Kidney (tissue), 14 donors: Measurements from ENCODE around the gene PIP4K2C. TPM values are rescaled to one million over a fixed set of nuclear protein-coding genes. Genes with fewer than 3 reads are reported as not detected.

Experiments
- DNase-seq, 5 donors: peaks; one replicate each; pipeline ENCODE4 v3.0.0-alpha.2; 2013 to 2020
- FAIRE-seq: peaks from 2 replicates; lab custom pipeline; 2012; peaks lifted over from hg19 to GRCh38; lab: Jason Lieb, UNC
- H3K27ac ChIP-seq, 2 donors: one replicate each; pipeline ENCODE4 v1.7.0; 2013; ENCODE audit warnings: low read depth in 2 of 2, low read length in 2 of 2, inconsistent platforms in 1 of 2
- H3K27me3 ChIP-seq: one replicate; pipeline ENCODE4 v1.7.1; 2013; ENCODE audit warnings: low read length, inconsistent platforms; ENCODE audit not compliant: control insufficient read depth, insufficient read depth
- H3K36me3 ChIP-seq, 3 donors: one replicate each; pipeline versions ENCODE4 v1.7.0 to v1.7.1; 2013; ENCODE audit warnings: low read length in 3 of 3, control low read depth in 1 of 3, inconsistent platforms in 1 of 3; ENCODE audit not compliant: insufficient read depth in 3 of 3, control insufficient read depth in 2 of 3
- H3K4me1 ChIP-seq, 3 donors: one replicate each; pipeline versions ENCODE4 v1.7.0 to v1.7.1; 2013; ENCODE audit warnings: low read length in 3 of 3, inconsistent platforms in 1 of 3, low read depth in 1 of 3; ENCODE audit not compliant: control insufficient read depth in 2 of 3, insufficient read depth in 2 of 3
- H3K4me3 ChIP-seq, 3 donors: one replicate each; pipeline versions ENCODE4 v1.7.0 to v1.8.1; 2013; ENCODE audit warnings: low read length in 3 of 3, control low read depth in 1 of 3, inconsistent platforms in 1 of 3
- H3K9ac ChIP-seq, 3 donors: one replicate each; pipeline versions ENCODE4 v1.7.0 to v1.7.1; 2013; ENCODE audit warnings: low read length in 3 of 3, control low read depth in 1 of 3, inconsistent platforms in 1 of 3
- H3K9me3 ChIP-seq, 3 donors: one replicate each; pipeline versions ENCODE4 v1.7.0 to v1.7.1; 2013; ENCODE audit warnings: low read length in 3 of 3, control low read depth in 1 of 3, inconsistent platforms in 1 of 3; ENCODE audit not compliant: control insufficient read depth in 2 of 3, insufficient read depth in 1 of 3
- CTCF ChIP-seq: IDR thresholded peaks from 3 replicates; pipeline ENCODE4 v1.5.1; 2012; ENCODE audit warnings: mild to moderate bottlenecking, moderate library complexity, borderline replicate concordance; ENCODE audit not compliant: insufficient read depth; ENCODE audit errors: extremely low read depth
- intact Hi-C: fragments of 100-400 bp; cut with DNase I; formaldehyde crosslinking; loops from one replicate; pipeline ENCODE4 v1.11.1; 2022
- polyA plus RNA-seq: library from polyadenylated mRNA; stranded (reverse); fragments of 350-450 nt; fragmentation: Illumina TruSeq; extraction: RNeasy Lipid Tissue Mini Kit (QIAGEN cat#74804); gene quantifications from one replicate; pipeline ENCODE4 v1.2.3, GENCODE V29; 2014; ENCODE audit warnings: low read depth, low replicate concordance; ENCODE audit not compliant: insufficient read depth
- total RNA-seq: library from RNA; stranded (reverse); fragmentation: NEBNext Ultra II Directional; extraction: Animal tissue kit (Norgen Biotek cat#: 25700); gene quantifications from one replicate; pipeline ENCODE4 v1.2.1, GENCODE V29; 2021
- donor health status: control.
- donor health status: control.
- donor health status: control.
- donor health status: control.
- donor health status: control.
- donor health status: DM: yes; HTN: yes; CAD: no.
- donor health status: Normal renal cell carcinoma (clear cell type).

PIP4K2C gene
- total and polyA plus RNA-seq, 2 donors from 2014 or later, result 43.2 to 52.4 TPM

GRCh38 chr12:57545809-57546437 is 45.1 kb upstream of the PIP4K2C start:
- FAIRE-seq (no peak), DNase-seq (peak in 1 of 5 donors; percentile 17)
- Histone ChIP-seq H3K27me3 (peaks cover 14% of the 10 kb centered on the region), H3K4me3 (peak overlapping the region; percentile 77 to 97 (median 92)), H3K36me3 (peaks cover 0 to 2% (median 0%) of the 10 kb centered on the region in 3 donors), H3K9ac (peak overlapping the region; percentile 59 to 96 (median 92)), H3K4me1 (peaks cover 0 to 14% (median 14%) of the 10 kb centered on the region in 3 donors), H3K9me3 (no peaks in the 10 kb centered on the region), H3K27ac (peak overlapping the region; percentile 30 to 90)
- intact Hi-C loops, result no loop called here
- TF ChIP-seq CTCF, result no peak

GRCh38 chr12:57546438-57547287 is 44.3 kb upstream of the PIP4K2C start, which contains the start of gene DCTN2:
Gene DCTN2, minus strand, starts transcription at chr12:57547192. Its CDS starts 129 bp downstream, at chr12:57547063.
- FAIRE-seq (no peak), DNase-seq (peak; percentile 97 to 99 (median 98))
- H3K36me3 ChIP-seq, result peaks cover 0 to 1% (median 0%) of the 10 kb centered on the region in 3 donors
- no peak for TF ChIP-seq CTCF
- peak within 1 kb of the TSS; percentile 67 to 90 for H3K27ac ChIP-seq
- H3K4me3 ChIP-seq, result peak within 1 kb of the TSS; percentile 77 to 97 (median 92)
- peak within 1 kb of the TSS; percentile 59 to 96 (median 92) for H3K9ac ChIP-seq
- peaks cover 14% of the 10 kb centered on the region for H3K27me3 ChIP-seq
- H3K9me3 ChIP-seq, result no peaks in the 10 kb centered on the region
- H3K4me1 ChIP-seq, result peaks cover 0 to 14% (median 14%) of the 10 kb centered on the region in 3 donors
- intact Hi-C loops, result no loop called here

GRCh38 chr12:57547288-57548012 is 43.5 kb upstream of the PIP4K2C start:
- H3K9ac ChIP-seq, result peak overlapping the region in 1 of 3 donors; percentile 96
- peak overlapping the region in 1 of 2 donors; percentile 20 for H3K27ac ChIP-seq
- peaks cover 0 to 14% (median 14%) of the 10 kb centered on the region in 3 donors for H3K4me1 ChIP-seq
- intact Hi-C loops, result no loop called here
- H3K4me3 ChIP-seq, result peak overlapping the region; percentile 62 to 97 (median 77)
- H3K36me3 ChIP-seq, result no peaks in the 10 kb centered on the region
- TF ChIP-seq CTCF, result no peak
- peaks cover 14% of the 10 kb centered on the region for H3K27me3 ChIP-seq
- DNase-seq (no peak), FAIRE-seq (peak; percentile 47)
- H3K9me3 ChIP-seq, result no peaks in the 10 kb centered on the region
